K562 (cell line): ENCODE measurements around the gene TOX3.

Experiments used
- BRF1 ChIP-seq: IDR thresholded peaks from 3 replicates; pipeline ENCODE4 v1.6.1; 2011; ENCODE audit warnings: borderline replicate concordance, mild to moderate bottlenecking; ENCODE audit not compliant: insufficient read length; ENCODE audit errors: extremely low read depth
- SRF ChIP-seq, 2 experiments: fragments of 250-450, 450-650 bp in 1 of 2; sonication (Bioruptor Pico) in 1 of 2; sonication (generic) in 1 of 2; formaldehyde crosslinking; IDR thresholded peaks; 2 replicates each; pipeline versions ENCODE4 v1.5.0 to v1.5.1; 2020 to 2022; ENCODE audit warnings: mild to moderate bottlenecking in 1 of 2, missing genetic modification reagents in 1 of 2
- ZBTB1 ChIP-seq: sonication (generic); formaldehyde crosslinking; IDR thresholded peaks from 2 replicates; pipeline ENCODE4 v1.8.1; 2023; ENCODE audit warnings: missing genetic modification reagents, low read depth, mild to moderate bottlenecking, borderline replicate concordance
- TF ChIP-seq, protein P1 (sequence below), 3 experiments: IDR thresholded peaks in 2 of 3; conservative IDR thresholded peaks in 1 of 3; 2 replicates each; pipeline ENCODE4 v1.5.1; 2011 to 2012; ENCODE audit warnings: low read length in 3 of 3, mild to moderate bottlenecking in 3 of 3, control low read depth in 2 of 3, improper control_type of control experiment in 1 of 3, inconsistent platforms in 1 of 3, low read depth in 1 of 3, mixed read lengths in 1 of 3, moderate library complexity in 1 of 3; ENCODE audit not compliant: insufficient read depth in 2 of 3

DNA sequence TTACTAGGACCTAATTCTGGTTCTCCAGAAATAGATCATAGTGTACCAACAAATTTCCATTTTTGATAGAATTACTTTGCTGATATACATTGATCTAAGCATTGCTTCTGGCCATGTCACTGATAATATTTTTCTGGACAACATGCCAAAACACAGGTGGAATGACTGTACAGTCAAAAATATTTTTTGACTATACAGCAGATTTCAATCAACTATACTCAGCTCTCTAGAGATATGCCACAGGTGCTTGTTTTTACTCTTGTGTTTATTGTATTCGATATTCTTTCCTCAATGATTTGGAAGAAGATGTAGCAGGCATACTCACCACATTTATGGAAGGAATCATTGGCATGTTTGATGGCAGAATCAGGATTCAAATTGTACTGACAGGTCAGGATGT is 21.6 kb upstream of the TOX3 start:
- TF ChIP-seq BRF1: no peak
- no peak for TF ChIP-seq ZBTB1 (CRISPR knock-in tag)
- TF ChIP-seq, protein P1, sequence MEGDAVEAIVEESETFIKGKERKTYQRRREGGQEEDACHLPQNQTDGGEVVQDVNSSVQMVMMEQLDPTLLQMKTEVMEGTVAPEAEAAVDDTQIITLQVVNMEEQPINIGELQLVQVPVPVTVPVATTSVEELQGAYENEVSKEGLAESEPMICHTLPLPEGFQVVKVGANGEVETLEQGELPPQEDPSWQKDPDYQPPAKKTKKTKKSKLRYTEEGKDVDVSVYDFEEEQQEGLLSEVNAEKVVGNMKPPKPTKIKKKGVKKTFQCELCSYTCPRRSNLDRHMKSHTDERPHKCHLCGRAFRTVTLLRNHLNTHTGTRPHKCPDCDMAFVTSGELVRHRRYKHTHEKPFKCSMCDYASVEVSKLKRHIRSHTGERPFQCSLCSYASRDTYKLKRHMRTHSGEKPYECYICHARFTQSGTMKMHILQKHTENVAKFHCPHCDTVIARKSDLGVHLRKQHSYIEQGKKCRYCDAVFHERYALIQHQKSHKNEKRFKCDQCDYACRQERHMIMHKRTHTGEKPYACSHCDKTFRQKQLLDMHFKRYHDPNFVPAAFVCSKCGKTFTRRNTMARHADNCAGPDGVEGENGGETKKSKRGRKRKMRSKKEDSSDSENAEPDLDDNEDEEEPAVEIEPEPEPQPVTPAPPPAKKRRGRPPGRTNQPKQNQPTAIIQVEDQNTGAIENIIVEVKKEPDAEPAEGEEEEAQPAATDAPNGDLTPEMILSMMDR (IDR thresholded peaks at IDR 0.05 in 2 of 3, conservative IDR thresholded peaks at IDR 0.05 in 1 of 3; ENCODE audit: insufficient read depth in 2 of 3, low read depth in 1 of 3, low read length in 3 of 3): no peak
- no peak for TF ChIP-seq SRF (CRISPR knock-in tag; IDR thresholded peaks at IDR 0.05)
